GM12878 (cell line): Measurements from ENCODE around the gene B4GALT1. TPM values are rescaled to one million over a fixed set of nuclear protein-coding genes. Genes with fewer than 3 reads are reported as not detected.

ENCODE experiments used
- ATAC-seq: fragments of 200-7000 bp; cut with Tn5 transposase; 3 replicates; pipeline ENCODE4 v1.9.1; 2020; ENCODE audit warnings: mild to moderate bottlenecking, moderate library complexity
- BruUV-seq: library from RNA; stranded (reverse); fragments of 400-500 nt; replicated peaks from 2 replicates; lab custom pipeline; 2021; lab: Mats Ljungman, UMichigan
- CTCF ChIA-PET: fragments of 300-600 bp; sonication (Branson Sonifier 250); formaldehyde crosslinking; extraction: SDS; loops from one replicate; lab custom pipeline; 2021; ENCODE audit warnings: inconsistent platforms; lab: Yijun Ruan, JAX
- POLR2A ChIA-PET: fragments of 350-600 bp; formaldehyde crosslinking; extraction: SDS; loops from one replicate; lab custom pipeline; 2021; ENCODE audit warnings: inconsistent platforms; lab: Charles Lee
- RAD21 ChIA-PET: fragments of 300-600 bp; sonication (Branson Sonifier 250); formaldehyde crosslinking; loops from one replicate; lab custom pipeline; 2023; ENCODE audit warnings: antibody characterized with exemption; ENCODE audit not compliant: unreplicated experiment; lab: Charles Lee
- SMC1A ChIA-PET: fragments of 300-600 bp; sonication (Branson Sonifier 250); formaldehyde crosslinking; loops from one replicate; lab custom pipeline; 2023; ENCODE audit not compliant: unreplicated experiment, uncharacterized antibody; lab: Charles Lee
- DNase-seq: peaks from one replicate; pipeline ENCODE4 v3.0.0-alpha.2; 2011; ENCODE audit warnings: low read depth, low spot score
- FAIRE-seq: peaks from 3 replicates; lab custom pipeline; 2011; peaks lifted over from hg19 to GRCh38; lab: Jason Lieb, UNC
- H2AFZ ChIP-seq: 2 replicates; pipeline ENCODE4 v1.6.0; 2011; ENCODE audit warnings: low read depth, low read length, control low read depth; ENCODE audit not compliant: control insufficient read depth
- H3K27ac ChIP-seq: 2 replicates; pipeline ENCODE4 v1.5.1; 2011; ENCODE audit warnings: control low read depth; ENCODE audit not compliant: control insufficient read depth, insufficient read depth
- H3K27me3 ChIP-seq, 2 experiments: replicated peaks in 1 of 2; 2 replicates each; pipeline versions ENCODE4 v1.6.0 to v1.6.1; 2011; ENCODE audit warnings: low read length in 1 of 2; ENCODE audit not compliant: control insufficient read depth in 2 of 2, insufficient read depth in 2 of 2
- H3K36me3 ChIP-seq, 2 experiments: 2 replicates each; pipeline ENCODE4 v1.5.1; 2011; ENCODE audit warnings: low read length in 1 of 2; ENCODE audit not compliant: control insufficient read depth in 2 of 2, insufficient read depth in 2 of 2
- H3K4me1 ChIP-seq: 2 replicates; pipeline ENCODE4 v1.6.1; 2011; ENCODE audit warnings: mild to moderate bottlenecking, low read length, moderate library complexity, mixed read lengths; ENCODE audit not compliant: control insufficient read depth, insufficient read depth
- H3K4me2 ChIP-seq: 2 replicates; pipeline ENCODE4 v1.6.0; 2011; ENCODE audit warnings: control low read depth; ENCODE audit not compliant: control insufficient read depth, insufficient read depth
- H3K4me3 ChIP-seq: fragments of 200-600 bp; sonication (generic); 2 replicates; pipeline ENCODE4 v1.5.1; 2016
- H3K79me2 ChIP-seq: 2 replicates; pipeline ENCODE4 v1.6.0; 2011; ENCODE audit warnings: low read length; ENCODE audit not compliant: control insufficient read depth, insufficient read depth
- H3K9ac ChIP-seq: 2 replicates; pipeline ENCODE4 v1.8.0; 2011; ENCODE audit warnings: low read length, control low read depth, mixed read lengths; ENCODE audit not compliant: control insufficient read depth, insufficient read depth
- H3K9me3 ChIP-seq: replicated peaks from 3 replicates; pipeline ENCODE4 v1.5.1; 2011; ENCODE audit warnings: mild to moderate bottlenecking, low read length; ENCODE audit not compliant: control insufficient read depth, insufficient read depth
- H4K20me1 ChIP-seq: 2 replicates; pipeline ENCODE4 v1.6.0; 2011; ENCODE audit not compliant: control insufficient read depth, insufficient read depth
- CREB1 ChIP-seq: IDR thresholded peaks from 2 replicates; pipeline ENCODE4 v1.6.1; 2012; ENCODE audit warnings: low read depth, mild to moderate bottlenecking, inconsistent platforms
- EZH2 ChIP-seq: IDR thresholded peaks from 2 replicates; pipeline ENCODE4 v1.6.1; 2012; ENCODE audit warnings: low read depth, mild to moderate bottlenecking, control low read depth, inconsistent platforms, low read length, borderline replicate concordance; ENCODE audit not compliant: control insufficient read depth
- FOS ChIP-seq: IDR thresholded peaks from 3 replicates; pipeline ENCODE4 v1.6.1; 2011; ENCODE audit warnings: borderline replicate concordance; ENCODE audit not compliant: insufficient read length; ENCODE audit errors: extremely low read depth
- IKZF1 ChIP-seq: fragments of 450-650 bp; conservative IDR thresholded peaks from 2 replicates; pipeline ENCODE4 v1.6.1; 2017; ENCODE audit warnings: antibody characterized with exemption, mild to moderate bottlenecking
- MTA3 ChIP-seq: IDR thresholded peaks from 2 replicates; pipeline ENCODE4 v1.6.1; 2012; ENCODE audit warnings: low read length, inconsistent platforms, borderline replicate concordance
- NR2C1 ChIP-seq: fragments of 450-650 bp; IDR thresholded peaks from 2 replicates; pipeline ENCODE4 v1.6.1; 2017; ENCODE audit warnings: antibody characterized with exemption, mild to moderate bottlenecking, moderate library complexity
- RAD21 ChIP-seq: IDR thresholded peaks from 2 replicates; pipeline ENCODE4 v1.6.1; 2011; ENCODE audit warnings: mild to moderate bottlenecking, low read depth, low read length, moderate library complexity; ENCODE audit not compliant: insufficient read depth
- SMARCA5 ChIP-seq: fragments of 450-650 bp; IDR thresholded peaks from 2 replicates; pipeline ENCODE4 v1.6.1; 2017; ENCODE audit warnings: mild to moderate bottlenecking
- SREBF2 ChIP-seq: IDR thresholded peaks from 2 replicates; pipeline ENCODE4 v1.6.1; 2012; ENCODE audit warnings: mild to moderate bottlenecking, low read length
- ZZZ3 ChIP-seq: IDR thresholded peaks from 2 replicates; pipeline ENCODE4 v1.6.1; 2011; ENCODE audit warnings: low read depth; ENCODE audit not compliant: control insufficient read depth, insufficient read length
- WGBS: methylation state at CpG from one replicate; pipeline ENCODE4 v1.1.6; 2016; ENCODE audit warnings: low lambda C conversion rate; ENCODE audit not compliant: insufficient replicate concordance, insufficient coverage; ENCODE audit errors: missing lambda C conversion rate; 5-methylcytosine and 5-hydroxymethylcytosine counted together
- in situ Hi-C: fragments of 300-500 bp; cut with MboI; formaldehyde crosslinking; loops from 9 replicates; pipeline ENCODE4 v1.14.3; 2018; ENCODE audit warnings: mixed read lengths
- intact Hi-C: fragments of 100-400 bp; cut with micrococcal nuclease; formaldehyde crosslinking; loops from one replicate; pipeline ENCODE4 v1.14.2; 2022; ENCODE audit not compliant: unreplicated experiment
- polyA plus RNA-seq, 11 experiments: library from polyadenylated mRNA; depleted of rRNA in 4 of 11; unstranded in 6 of 11; stranded (reverse) in 5 of 11; fragments of >200 nt; fragmentation: Nextera tagmentation in 4 of 11; fragmentation: Illumina TruSeq in 1 of 11; extraction: Ambion mirVana in 4 of 11; extraction: Trizol in 1 of 11; gene quantifications; 1 replicate in 1 of 11; 2 replicates in 10 of 11; pipeline versions ENCODE4 v1.2.1 to v1.2.3, GENCODE V29; 2011 to 2016; ENCODE audit warnings: inconsistent platforms in 2 of 11, missing spikeins in 2 of 11, low read depth in 1 of 11
- total RNA-seq, 4 experiments: library from RNA; depleted of rRNA in 3 of 4; stranded (reverse); fragments of >200 nt in 3 of 4; fragmentation: Illumina TruSeq in 1 of 4; extraction: Trizol in 1 of 4; gene quantifications; 2 replicates each; pipeline versions ENCODE4 v1.2.1 to v1.2.3, GENCODE V29; 2013 to 2021
- TF ChIP-seq, protein P1 (sequence below), 3 experiments: IDR thresholded peaks in 2 of 3; conservative IDR thresholded peaks in 1 of 3; 2 replicates each; pipeline ENCODE4 v1.5.1; 2011; ENCODE audit warnings: low read depth in 3 of 3, low read length in 3 of 3, mild to moderate bottlenecking in 3 of 3, control low read depth in 2 of 3, moderate library complexity in 2 of 3, inconsistent platforms in 1 of 3, mixed read lengths in 1 of 3; ENCODE audit not compliant: control insufficient read depth in 2 of 3, insufficient read depth in 1 of 3; ENCODE audit errors: extremely low read depth in 1 of 3
- TF ChIP-seq, protein P2 (sequence below): fragments of 450-650 bp; IDR thresholded peaks from 2 replicates; pipeline ENCODE4 v1.6.1; 2017; ENCODE audit warnings: mild to moderate bottlenecking, low read depth, inconsistent platforms; ENCODE audit not compliant: poor library complexity, severe bottlenecking
- TF ChIP-seq, protein P3 (sequence below): fragments of 450-650 bp; formaldehyde crosslinking; IDR thresholded peaks from 2 replicates; pipeline ENCODE4 v1.4.0; 2020; ENCODE audit warnings: mild to moderate bottlenecking, moderate library complexity

Gene B4GALT1
- total and polyA plus RNA-seq, 10 of the 15 experiments (the other 5 are each of a cell fraction or from before 2014, with no cell fraction given), result 12.7 to 79.0 (median 41.0) TPM

DNA sequence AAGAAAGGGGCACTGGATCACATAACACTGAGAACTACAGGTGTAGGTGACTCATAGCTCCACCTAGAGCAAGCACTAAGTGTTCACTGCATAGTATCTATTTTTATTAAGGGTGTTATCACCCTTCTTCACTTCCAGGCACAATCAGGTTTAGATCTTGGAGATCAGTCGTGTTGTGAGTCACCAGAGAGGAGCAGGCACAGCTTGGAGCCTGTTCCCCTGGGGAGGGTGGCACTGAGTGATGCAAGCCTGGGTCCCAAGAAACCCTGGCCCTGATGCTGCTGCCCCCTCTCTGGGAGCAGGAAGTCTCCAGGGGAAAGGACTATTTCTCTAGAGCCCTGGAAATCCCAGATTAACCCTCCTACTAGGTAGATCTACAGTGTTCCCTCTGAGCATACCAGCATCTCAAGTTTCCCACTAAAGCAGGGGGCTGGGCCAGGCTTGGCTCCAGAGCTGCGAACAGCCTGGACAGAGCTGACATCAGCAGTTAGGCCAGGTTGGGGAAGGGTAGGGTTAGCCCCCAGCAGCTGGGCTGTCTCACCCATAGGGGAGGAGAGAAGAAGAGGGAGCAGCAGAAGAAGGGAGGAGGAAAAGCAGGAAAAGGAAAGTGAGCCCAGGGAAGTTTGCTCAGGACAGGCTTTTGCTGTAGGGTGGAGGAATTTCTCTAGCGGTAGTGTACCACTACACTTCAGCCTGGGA is 44.7 kb upstream of the B4GALT1 start:
- Histone ChIP-seq H3K4me3 (no peak overlapping the region), H2AFZ (no peak overlapping the region), H3K4me2 (no peak overlapping the region), H3K27me3 (no peaks in the 10 kb centered on the region; a peak in 1 of 4 replicates), H3K27ac (no peak overlapping the region), H3K4me1 (no peaks in the 10 kb centered on the region), H3K36me3 (no peaks in the 10 kb centered on the region), H3K79me2 (no peaks in the 10 kb centered on the region), H3K9ac (no peak overlapping the region), H4K20me1 (no peaks in the 10 kb centered on the region), H3K9me3 (no peaks in the 10 kb centered on the region)
- POLR2A ChIA-PET, result no interaction called here
- in situ Hi-C loops (no loop called here), intact Hi-C loops (no loop called here)
- FAIRE-seq (no peak), DNase-seq (no peak), ATAC-seq (peak; percentile 61)
- CTCF ChIA-PET, result interaction anchor here (0.9 kb wide), 1 partner anchor 14 kb away, joined by 4 read pairs; no protein-coding TSS in a partner anchor
- SMC1A ChIA-PET, result no interaction called here
- RAD21 ChIA-PET, result interaction anchor here (1.4 kb wide), 1 partner anchor 14 kb away, joined by 3 read pairs; no protein-coding TSS in a partner anchor
- WGBS, result 69% methylated on average over 3 of the region's 3 CpGs
- BruUV-seq, result no TSS peak
- TF ChIP-seq, protein P1, sequence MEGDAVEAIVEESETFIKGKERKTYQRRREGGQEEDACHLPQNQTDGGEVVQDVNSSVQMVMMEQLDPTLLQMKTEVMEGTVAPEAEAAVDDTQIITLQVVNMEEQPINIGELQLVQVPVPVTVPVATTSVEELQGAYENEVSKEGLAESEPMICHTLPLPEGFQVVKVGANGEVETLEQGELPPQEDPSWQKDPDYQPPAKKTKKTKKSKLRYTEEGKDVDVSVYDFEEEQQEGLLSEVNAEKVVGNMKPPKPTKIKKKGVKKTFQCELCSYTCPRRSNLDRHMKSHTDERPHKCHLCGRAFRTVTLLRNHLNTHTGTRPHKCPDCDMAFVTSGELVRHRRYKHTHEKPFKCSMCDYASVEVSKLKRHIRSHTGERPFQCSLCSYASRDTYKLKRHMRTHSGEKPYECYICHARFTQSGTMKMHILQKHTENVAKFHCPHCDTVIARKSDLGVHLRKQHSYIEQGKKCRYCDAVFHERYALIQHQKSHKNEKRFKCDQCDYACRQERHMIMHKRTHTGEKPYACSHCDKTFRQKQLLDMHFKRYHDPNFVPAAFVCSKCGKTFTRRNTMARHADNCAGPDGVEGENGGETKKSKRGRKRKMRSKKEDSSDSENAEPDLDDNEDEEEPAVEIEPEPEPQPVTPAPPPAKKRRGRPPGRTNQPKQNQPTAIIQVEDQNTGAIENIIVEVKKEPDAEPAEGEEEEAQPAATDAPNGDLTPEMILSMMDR (IDR thresholded peaks at IDR 0.05 in 2 of 3, conservative IDR thresholded peaks at IDR 0.05 in 1 of 3; ENCODE audit: control insufficient read depth in 2 of 3, extremely low read depth in 1 of 3, insufficient read depth in 1 of 3, low read depth in 3 of 3, low read length in 3 of 3), result peak in 2 of 3 experiments; percentile 8 to 14; a peak in 1 of 6 replicates
- TF ChIP-seq MTA3 (no peak), CREB1 (no peak), ZZZ3 (no peak), SREBF2 (no peak), RAD21 (0 out of 2 replicates have a peak, but pooled peaks have one; percentile 9), EZH2 (no peak), SMARCA5 (no peak), NR2C1 (no peak), IKZF1 (no peak), FOS (no peak)
- TF ChIP-seq, protein P2, sequence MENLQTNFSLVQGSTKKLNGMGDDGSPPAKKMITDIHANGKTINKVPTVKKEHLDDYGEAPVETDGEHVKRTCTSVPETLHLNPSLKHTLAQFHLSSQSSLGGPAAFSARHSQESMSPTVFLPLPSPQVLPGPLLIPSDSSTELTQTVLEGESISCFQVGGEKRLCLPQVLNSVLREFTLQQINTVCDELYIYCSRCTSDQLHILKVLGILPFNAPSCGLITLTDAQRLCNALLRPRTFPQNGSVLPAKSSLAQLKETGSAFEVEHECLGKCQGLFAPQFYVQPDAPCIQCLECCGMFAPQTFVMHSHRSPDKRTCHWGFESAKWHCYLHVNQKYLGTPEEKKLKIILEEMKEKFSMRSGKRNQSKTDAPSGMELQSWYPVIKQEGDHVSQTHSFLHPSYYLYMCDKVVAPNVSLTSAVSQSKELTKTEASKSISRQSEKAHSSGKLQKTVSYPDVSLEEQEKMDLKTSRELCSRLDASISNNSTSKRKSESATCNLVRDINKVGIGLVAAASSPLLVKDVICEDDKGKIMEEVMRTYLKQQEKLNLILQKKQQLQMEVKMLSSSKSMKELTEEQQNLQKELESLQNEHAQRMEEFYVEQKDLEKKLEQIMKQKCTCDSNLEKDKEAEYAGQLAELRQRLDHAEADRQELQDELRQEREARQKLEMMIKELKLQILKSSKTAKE, result no peak
- TF ChIP-seq, protein P3, sequence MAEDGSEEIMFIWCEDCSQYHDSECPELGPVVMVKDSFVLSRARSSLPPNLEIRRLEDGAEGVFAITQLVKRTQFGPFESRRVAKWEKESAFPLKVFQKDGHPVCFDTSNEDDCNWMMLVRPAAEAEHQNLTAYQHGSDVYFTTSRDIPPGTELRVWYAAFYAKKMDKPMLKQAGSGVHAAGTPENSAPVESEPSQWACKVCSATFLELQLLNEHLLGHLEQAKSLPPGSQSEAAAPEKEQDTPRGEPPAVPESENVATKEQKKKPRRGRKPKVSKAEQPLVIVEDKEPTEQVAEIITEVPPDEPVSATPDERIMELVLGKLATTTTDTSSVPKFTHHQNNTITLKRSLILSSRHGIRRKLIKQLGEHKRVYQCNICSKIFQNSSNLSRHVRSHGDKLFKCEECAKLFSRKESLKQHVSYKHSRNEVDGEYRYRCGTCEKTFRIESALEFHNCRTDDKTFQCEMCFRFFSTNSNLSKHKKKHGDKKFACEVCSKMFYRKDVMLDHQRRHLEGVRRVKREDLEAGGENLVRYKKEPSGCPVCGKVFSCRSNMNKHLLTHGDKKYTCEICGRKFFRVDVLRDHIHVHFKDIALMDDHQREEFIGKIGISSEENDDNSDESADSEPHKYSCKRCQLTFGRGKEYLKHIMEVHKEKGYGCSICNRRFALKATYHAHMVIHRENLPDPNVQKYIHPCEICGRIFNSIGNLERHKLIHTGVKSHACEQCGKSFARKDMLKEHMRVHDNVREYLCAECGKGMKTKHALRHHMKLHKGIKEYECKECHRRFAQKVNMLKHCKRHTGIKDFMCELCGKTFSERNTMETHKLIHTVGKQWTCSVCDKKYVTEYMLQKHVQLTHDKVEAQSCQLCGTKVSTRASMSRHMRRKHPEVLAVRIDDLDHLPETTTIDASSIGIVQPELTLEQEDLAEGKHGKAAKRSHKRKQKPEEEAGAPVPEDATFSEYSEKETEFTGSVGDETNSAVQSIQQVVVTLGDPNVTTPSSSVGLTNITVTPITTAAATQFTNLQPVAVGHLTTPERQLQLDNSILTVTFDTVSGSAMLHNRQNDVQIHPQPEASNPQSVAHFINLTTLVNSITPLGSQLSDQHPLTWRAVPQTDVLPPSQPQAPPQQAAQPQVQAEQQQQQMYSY (CRISPR knock-in tag), result no peak
